HG02588 (cell line): ENCODE measurements around the gene ABAT.
"Not testable (repeated sequence)": the region's sequence is repeated elsewhere in the genome, so short reads cannot be mapped to it uniquely, and the experiment has no call there.

Experiments
- ATAC-seq: cut with Tn5 transposase; IDR thresholded peaks from one replicate; pipeline ENCODE4 v1.9.1; 2021; ENCODE audit warnings: mild to moderate bottlenecking, moderate library complexity; ENCODE audit not compliant: unreplicated experiment

ABAT gene

GRCh38 chr16:8678068-8678927, 3.9 kb downstream of the ABAT start:
- ATAC-seq: no peak

DNA sequence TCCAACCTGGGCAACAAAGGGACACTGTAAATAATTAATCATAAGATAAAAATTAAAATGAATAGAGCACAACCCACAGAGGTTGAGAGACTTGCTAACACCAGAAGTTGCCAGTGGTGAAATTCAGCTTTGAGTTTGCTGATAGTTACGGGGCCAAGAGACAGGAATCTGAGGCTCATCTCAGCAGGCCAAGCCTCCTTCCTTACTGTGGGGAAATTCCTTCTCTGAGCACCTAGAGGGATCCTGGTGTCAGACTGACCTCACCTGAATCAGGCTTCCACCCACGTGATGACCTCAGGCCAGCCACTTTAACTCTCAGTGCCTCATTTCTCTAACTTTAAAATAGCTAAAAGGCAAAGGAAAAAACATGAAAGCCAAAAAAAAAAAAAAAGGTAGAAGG, 4.7 kb downstream of the ABAT start:
- ATAC-seq: no peak

GRCh38 chr16:8682551-8683259, 8.3 kb downstream of the ABAT start:
- ATAC-seq: no peak

DNA sequence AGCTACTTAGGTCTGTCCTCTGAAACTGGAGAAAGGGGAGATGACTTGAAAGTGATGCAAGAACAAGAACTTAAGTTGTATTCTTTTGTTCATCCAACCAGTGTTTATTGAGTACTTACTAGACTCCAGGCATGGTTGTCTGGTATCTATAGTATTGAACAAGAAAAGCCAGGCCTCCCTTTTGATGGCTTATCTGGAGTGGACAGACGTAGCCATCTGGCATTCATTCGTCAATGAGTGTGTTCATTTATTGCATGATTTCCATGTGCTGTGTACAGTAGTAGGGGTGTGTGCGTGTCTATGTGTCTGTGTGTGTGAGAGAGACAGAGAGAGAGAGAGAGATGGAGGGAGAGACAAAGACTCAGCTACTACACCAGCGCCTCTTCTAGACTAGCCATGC, 9.2 kb downstream of the ABAT start:
- ATAC-seq: no peak

DNA sequence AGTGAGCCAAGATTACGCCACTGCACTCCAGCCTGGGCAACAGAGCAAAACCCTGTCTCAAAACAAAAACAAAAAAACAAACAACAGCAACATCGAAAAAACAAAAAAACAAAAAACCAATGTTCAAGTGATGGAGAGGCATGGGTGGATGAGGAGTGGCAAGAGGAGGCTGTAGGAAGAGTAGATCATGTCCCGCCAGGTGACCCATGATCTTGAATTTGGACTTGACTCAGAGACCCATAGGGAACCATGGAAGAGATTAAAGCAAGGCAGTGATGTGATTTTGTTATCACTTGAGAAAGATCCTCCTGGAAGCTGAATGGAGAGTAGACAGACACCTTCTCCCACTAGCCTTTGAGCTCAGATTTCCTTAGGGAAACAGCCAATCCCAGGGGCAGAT, 11.2 kb downstream of the ABAT start:
- no peak for ATAC-seq

- ATAC-seq: no peak
Observed at GRCh38 chr16:8686031-8686621, 11.7 kb downstream of the ABAT start.

- ATAC-seq: no peak
Observed at GRCh38 chr16:8686879-8687278, 12.5 kb downstream of the ABAT start.

GRCh38 chr16:8689686-8690085, 15.3 kb downstream of the ABAT start:
- ATAC-seq: no peak

- no peak for ATAC-seq
Observed at GRCh38 chr16:8691728-8692127, 17.3 kb downstream of the ABAT start.

- ATAC-seq: no peak
Observed at GRCh38 chr16:8694795-8695728, 20.6 kb downstream of the ABAT start.

- no peak for ATAC-seq
Observed at GRCh38 chr16:8696880-8697279, 22.5 kb downstream of the ABAT start.

DNA sequence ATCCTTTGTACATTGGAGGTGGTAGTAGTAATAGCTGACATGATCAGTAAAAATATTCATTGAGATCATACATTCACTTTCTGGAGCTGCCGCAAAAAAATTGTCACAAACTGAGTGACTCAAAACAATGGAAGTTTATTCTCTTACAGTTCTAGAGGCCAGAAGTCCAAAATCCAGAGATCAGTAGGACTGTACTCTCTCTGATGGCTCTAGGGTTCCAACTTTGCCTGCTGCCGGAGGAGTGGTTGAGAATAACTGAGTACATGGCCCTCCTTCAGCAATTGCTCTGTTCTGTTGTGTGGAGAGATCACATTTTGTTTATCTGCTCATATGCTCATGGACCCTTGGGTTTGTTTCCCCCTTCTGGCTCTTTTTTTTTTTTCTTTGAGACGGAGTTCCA, 23.5 kb downstream of the ABAT start:
- no peak for ATAC-seq

DNA sequence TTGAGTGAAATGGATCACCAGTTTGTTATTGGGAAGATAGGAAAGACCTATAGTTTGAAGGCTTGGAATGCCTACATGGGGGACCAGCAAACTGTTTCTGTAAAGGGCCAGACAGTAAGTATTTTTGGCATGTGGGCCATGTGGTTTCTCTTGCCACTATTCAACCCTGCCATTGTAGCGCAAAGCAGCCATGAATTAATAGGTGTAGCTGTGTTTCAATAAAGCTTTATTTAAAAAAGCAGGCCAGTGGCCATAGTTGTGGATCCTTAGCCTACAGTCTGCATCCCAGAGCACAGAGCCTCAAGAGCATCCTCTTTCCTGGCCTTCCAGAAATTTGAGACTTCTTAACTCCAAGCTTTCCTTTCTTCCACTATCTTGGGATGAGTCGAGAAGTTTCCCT, 29.3 kb downstream of the ABAT start:
- no peak for ATAC-seq

DNA sequence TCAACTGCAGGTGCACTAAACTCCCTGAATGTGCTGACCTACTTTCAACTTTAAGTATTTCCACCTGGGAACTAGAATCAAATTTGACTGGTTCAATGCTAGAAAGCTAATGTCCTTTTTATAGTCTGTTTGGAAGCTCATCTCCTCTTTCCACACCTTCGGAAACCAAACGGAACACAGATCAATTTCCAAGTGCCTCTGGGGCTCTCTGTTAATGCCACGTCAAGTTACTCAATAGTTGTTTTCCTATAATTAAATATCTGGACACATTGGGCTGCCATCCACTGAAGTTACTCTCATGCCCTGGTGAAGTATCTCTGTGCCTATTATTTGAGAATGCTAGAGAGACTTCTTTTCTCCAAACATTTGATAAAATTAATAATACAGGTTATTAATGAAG, 29.7 kb downstream of the ABAT start:
- no peak for ATAC-seq

- not testable (repeated sequence) for ATAC-seq
Observed at GRCh38 chr16:8705100-8705822, 30.8 kb downstream of the ABAT start.

- no peak for ATAC-seq
Observed at GRCh38 chr16:8708536-8708935, 34.1 kb downstream of the ABAT start.

DNA sequence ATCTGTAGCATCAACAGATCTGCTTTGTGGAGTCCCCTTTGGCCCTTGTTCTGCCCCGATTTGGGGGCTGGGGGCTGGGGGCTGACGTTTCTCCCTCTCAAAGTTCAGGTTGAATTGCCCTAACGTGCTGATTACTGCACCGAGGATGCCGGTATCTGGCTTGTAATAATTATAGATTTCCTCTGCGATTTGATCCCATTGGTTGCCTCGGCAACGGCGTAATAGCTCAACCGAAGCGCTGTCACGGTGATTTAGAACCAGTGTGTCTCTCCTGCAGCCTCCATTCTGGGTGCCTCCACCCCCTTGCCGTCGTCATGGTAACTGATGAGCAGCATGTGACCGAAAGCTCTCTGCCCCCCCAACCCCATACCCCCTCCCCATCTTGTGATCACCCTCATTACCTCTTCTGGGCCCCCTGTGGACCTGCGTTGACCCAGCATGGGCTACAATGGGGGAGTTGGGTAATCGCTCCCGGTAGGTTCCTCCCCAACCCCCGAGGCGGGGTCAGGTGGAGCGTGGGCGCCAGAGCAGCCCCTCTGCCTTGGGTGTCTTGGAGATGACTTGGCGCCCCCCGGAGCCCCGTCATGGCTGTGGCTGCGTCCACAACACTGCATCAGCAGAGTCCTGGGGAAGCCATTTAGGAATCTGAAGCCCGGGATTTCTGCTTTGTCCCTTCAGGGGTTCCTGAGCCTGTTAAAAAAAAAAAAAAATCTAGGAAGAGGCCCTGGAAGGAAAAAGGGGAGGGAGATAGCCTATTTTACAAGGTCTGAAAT, 38.4 kb downstream of the ABAT start:
- no peak for ATAC-seq

- ATAC-seq: no peak
Observed at GRCh38 chr16:8713635-8714172, 39.3 kb downstream of the ABAT start.

- ATAC-seq: no peak
Observed at GRCh38 chr16:8714174-8714573, 39.8 kb downstream of the ABAT start.
